GM12865 (cell line): ENCODE measurements around the gene PSMD8.

Experiments
- DNase-seq: peaks from one replicate; pipeline ENCODE4 v3.0.0; 2010; ENCODE audit warnings: low read depth
- H3K4me3 ChIP-seq: 2 replicates; pipeline ENCODE4 v1.5.1; 2011; ENCODE audit warnings: mild to moderate bottlenecking, low read depth, low read length, control low read depth
- CTCF ChIP-seq: IDR thresholded peaks from 2 replicates; pipeline ENCODE4 v1.5.1; 2011; ENCODE audit warnings: low read length, control low read depth, low read depth, inconsistent platforms; ENCODE audit not compliant: insufficient read depth; ENCODE audit errors: missing control alignments

Gene PSMD8

GRCh38 chr19:38352611-38353010 is 21.8 kb upstream of the PSMD8 start:
- H3K4me3 ChIP-seq = no peak overlapping the region
- no peak for DNase-seq
- no peak for TF ChIP-seq CTCF

DNA sequence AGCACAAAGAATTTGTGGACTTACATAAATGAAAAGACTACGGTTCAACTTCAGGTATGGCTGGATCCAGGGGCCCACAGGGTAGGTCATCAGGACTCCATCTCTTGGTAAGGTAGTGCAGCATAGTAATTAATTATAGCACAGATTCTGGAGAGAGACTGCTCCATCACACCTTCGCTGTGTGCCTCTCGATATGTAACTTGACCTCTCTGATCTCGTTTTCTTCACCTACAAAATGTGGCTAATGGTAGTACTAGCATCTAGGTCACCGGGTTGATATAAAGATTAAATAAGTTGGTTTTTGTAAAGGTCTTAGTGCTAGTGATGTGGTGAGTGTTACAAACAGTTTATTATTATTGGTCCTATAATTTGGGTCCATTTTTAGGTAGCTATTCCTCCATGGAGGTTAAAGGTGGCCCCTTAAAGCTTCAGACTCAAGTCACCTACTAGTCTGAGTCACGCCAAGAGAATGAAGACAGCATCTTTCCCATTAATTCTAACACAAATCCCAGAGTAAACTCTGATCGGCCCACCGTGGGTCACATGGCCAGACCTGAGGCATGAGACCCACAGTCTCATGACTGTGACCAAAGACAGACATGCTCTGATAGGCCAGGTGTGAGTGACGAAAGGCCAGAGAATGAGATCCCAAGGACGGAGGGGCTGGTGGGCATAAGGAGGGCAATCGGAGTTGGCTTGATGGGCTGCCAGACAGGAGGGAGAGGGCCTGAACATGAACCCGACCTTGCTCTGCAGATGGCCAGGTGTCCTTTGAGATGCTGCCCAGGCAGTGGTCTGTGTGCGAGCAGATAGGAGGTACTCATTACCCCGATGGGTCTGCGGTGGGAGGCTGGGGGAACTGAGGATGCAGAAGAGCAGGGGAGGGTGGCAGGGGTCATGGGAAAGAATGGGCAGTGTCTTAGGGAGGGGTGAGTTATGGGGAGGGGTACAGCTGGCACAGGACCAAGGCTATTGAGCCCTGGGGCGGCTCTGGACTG is 18.3 kb upstream of the PSMD8 start:
- no peak overlapping the region for H3K4me3 ChIP-seq
- no peak for TF ChIP-seq CTCF
- DNase-seq = no peak

GRCh38 chr19:38358071-38358470 is 16.3 kb upstream of the PSMD8 start:
- DNase-seq = no peak
- TF ChIP-seq CTCF = no peak
- H3K4me3 ChIP-seq = no peak overlapping the region

- no peak for DNase-seq
- no peak overlapping the region for H3K4me3 ChIP-seq
- no peak for TF ChIP-seq CTCF
Observed at GRCh38 chr19:38359242-38360021, 14.9 kb upstream of the PSMD8 start.

- DNase-seq = no peak
- no peak for TF ChIP-seq CTCF
- no peak overlapping the region for H3K4me3 ChIP-seq
Observed at GRCh38 chr19:38360351-38360750, 14.0 kb upstream of the PSMD8 start.

DNA sequence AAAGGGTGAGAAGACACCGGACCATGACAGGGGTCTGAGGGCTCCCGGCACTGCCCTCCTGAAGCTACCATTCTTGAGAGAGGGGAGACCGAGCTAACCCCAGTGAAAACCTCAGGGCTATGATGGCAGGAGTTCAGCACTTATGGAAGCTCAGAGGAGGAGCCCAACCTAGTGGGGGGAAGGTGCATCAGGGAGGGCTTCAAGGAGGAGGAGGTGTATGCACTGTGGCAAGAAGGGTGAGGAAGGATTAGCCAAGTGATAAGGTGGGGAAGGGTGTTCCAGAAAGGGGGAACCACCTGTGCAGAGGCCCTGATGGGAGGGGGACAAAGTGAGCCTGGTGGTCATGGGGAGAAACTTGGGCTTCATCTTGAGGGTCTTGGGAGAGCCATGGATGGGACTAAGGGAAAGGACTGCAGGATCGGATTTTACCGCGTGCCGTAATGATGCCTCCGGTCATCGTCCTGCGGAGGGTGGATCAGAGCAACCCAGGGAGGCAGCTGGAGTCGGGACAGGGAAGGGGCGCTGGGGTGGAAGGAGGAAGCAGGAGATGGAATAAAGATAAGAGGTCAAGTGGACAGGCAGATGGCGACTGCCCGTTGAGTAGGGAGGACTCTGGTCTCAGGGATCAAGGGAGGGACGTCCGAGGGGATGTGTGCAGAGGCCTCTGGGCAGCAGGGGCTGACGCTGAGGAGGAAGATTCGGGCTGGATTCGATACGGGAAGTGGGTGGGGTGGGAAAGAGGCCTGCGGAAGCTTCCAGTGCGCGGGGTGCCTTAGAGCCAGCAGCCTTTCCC is 13.3 kb upstream of the PSMD8 start:
- TF ChIP-seq CTCF = no peak
- H3K4me3 ChIP-seq = no peak overlapping the region; the same call in 1 of the 2 replicates
- no peak for DNase-seq
